H9 (cell line): Measurements from ENCODE around the gene JARID2. TPM values are rescaled to one million over a fixed set of nuclear protein-coding genes. Genes with fewer than 3 reads are reported as not detected.

Source experiments
- DNase-seq: peaks from one replicate; pipeline ENCODE4 v3.0.0-alpha.2; 2017
- H2AFZ ChIP-seq: one replicate; pipeline ENCODE4 v1.6.1; 2013; ENCODE audit warnings: mild to moderate bottlenecking, low read length, control low read depth, moderate library complexity
- H2AK5ac ChIP-seq: 2 replicates; pipeline ENCODE4 v1.6.1; 2013; ENCODE audit warnings: low read length, control low read depth, mixed read lengths; ENCODE audit not compliant: insufficient read length
- H2BK120ac ChIP-seq: one replicate; pipeline ENCODE4 v1.6.1; 2013; ENCODE audit warnings: low read depth, mild to moderate bottlenecking, low read length, control low read depth, inconsistent platforms; ENCODE audit not compliant: poor library complexity, severe bottlenecking
- H2BK12ac ChIP-seq: 2 replicates; pipeline ENCODE4 v1.6.1; 2013; ENCODE audit warnings: low read length, control low read depth, mixed read lengths, low read depth; ENCODE audit not compliant: insufficient read length
- H2BK15ac ChIP-seq: 2 replicates; pipeline ENCODE4 v1.6.1; 2013; ENCODE audit warnings: low read depth, low read length, control low read depth
- H2BK20ac ChIP-seq: one replicate; pipeline ENCODE4 v1.6.1; 2013; ENCODE audit warnings: low read depth, mild to moderate bottlenecking, low read length, control low read depth, inconsistent platforms; ENCODE audit not compliant: poor library complexity, severe bottlenecking
- H2BK5ac ChIP-seq: 2 replicates; pipeline ENCODE4 v1.6.1; 2013; ENCODE audit warnings: low read length, control low read depth, mixed read lengths; ENCODE audit not compliant: insufficient read length
- H3K14ac ChIP-seq: 2 replicates; pipeline ENCODE4 v1.6.1; 2013; ENCODE audit warnings: low read length, control low read depth; ENCODE audit not compliant: insufficient read depth
- H3K18ac ChIP-seq: 2 replicates; pipeline ENCODE4 v1.6.1; 2013; ENCODE audit warnings: low read depth, mild to moderate bottlenecking, mixed read lengths, low read length, control low read depth; ENCODE audit not compliant: insufficient read length
- H3K23ac ChIP-seq: 2 replicates; pipeline ENCODE4 v1.6.1; 2013; ENCODE audit warnings: low read length, control low read depth, mixed read lengths, low read depth; ENCODE audit not compliant: insufficient read length
- H3K23me2 ChIP-seq: 2 replicates; pipeline ENCODE4 v1.6.1; 2013; ENCODE audit warnings: low read depth, mild to moderate bottlenecking, mixed read lengths, low read length, control low read depth; ENCODE audit not compliant: insufficient read length, poor library complexity, severe bottlenecking
- H3K27ac ChIP-seq: 2 replicates; pipeline ENCODE4 v1.5.1; 2013; ENCODE audit warnings: low read length, control low read depth, mixed read lengths, low read depth; ENCODE audit not compliant: insufficient read length
- H3K27me3 ChIP-seq: 2 replicates; pipeline ENCODE4 v1.6.1; 2013; ENCODE audit warnings: low read length, control low read depth, inconsistent platforms; ENCODE audit not compliant: insufficient read depth
- H3K4ac ChIP-seq: 2 replicates; pipeline ENCODE4 v1.6.1; 2013; ENCODE audit warnings: low read depth, mild to moderate bottlenecking, control low read depth, inconsistent platforms, low read length, moderate library complexity
- H3K4me1 ChIP-seq: 2 replicates; pipeline ENCODE4 v1.6.1; 2013; ENCODE audit warnings: low read length, control low read depth, inconsistent platforms; ENCODE audit not compliant: insufficient read depth
- H3K4me2 ChIP-seq: 2 replicates; pipeline ENCODE4 v1.6.1; 2013; ENCODE audit warnings: low read length, control low read depth, mixed read lengths; ENCODE audit not compliant: insufficient read length, insufficient read depth
- H3K56ac ChIP-seq: 2 replicates; pipeline ENCODE4 v1.6.1; 2013; ENCODE audit warnings: low read depth, mild to moderate bottlenecking, mixed read lengths, low read length, control low read depth; ENCODE audit not compliant: insufficient read length
- H3K79me1 ChIP-seq: 2 replicates; pipeline ENCODE4 v1.6.1; 2013; ENCODE audit warnings: low read depth, mild to moderate bottlenecking, moderate library complexity, low read length, control low read depth, inconsistent platforms; ENCODE audit not compliant: insufficient read depth, poor library complexity, severe bottlenecking
- H3K79me2 ChIP-seq: 2 replicates; pipeline ENCODE4 v1.6.1; 2013; ENCODE audit warnings: low read length, control low read depth, inconsistent platforms; ENCODE audit not compliant: insufficient read depth
- H3K9ac ChIP-seq: 2 replicates; pipeline ENCODE4 v1.6.1; 2013; ENCODE audit warnings: low read length, control low read depth, mixed read lengths; ENCODE audit not compliant: insufficient read length; ENCODE audit errors: extremely low read depth
- H3K9me3 ChIP-seq: one replicate; pipeline ENCODE4 v1.6.1; 2013; ENCODE audit warnings: low read depth, low read length, inconsistent platforms; ENCODE audit not compliant: control insufficient read depth
- H3T11ph ChIP-seq: one replicate; pipeline ENCODE4 v1.6.1; 2013; ENCODE audit warnings: mild to moderate bottlenecking, low read length, control low read depth, inconsistent platforms
- H4K20me1 ChIP-seq: one replicate; pipeline ENCODE4 v1.6.1; 2013; ENCODE audit not compliant: control insufficient read depth, insufficient read length, insufficient read depth
- H4K5ac ChIP-seq: 2 replicates; pipeline ENCODE4 v1.6.1; 2013; ENCODE audit warnings: low read depth, mild to moderate bottlenecking, mixed read lengths, low read length, control low read depth; ENCODE audit not compliant: insufficient read length
- H4K8ac ChIP-seq: replicated peaks from 2 replicates; pipeline ENCODE4 v1.6.1; 2013; ENCODE audit warnings: low read length, control low read depth, mixed read lengths, low read depth; ENCODE audit not compliant: insufficient read length
- H4K91ac ChIP-seq: 2 replicates; pipeline ENCODE4 v1.6.1; 2013; ENCODE audit warnings: low read depth, mild to moderate bottlenecking, moderate library complexity, mixed read lengths, low read length, control low read depth; ENCODE audit not compliant: insufficient read length
- H3K27ac Mint-ChIP-seq, 3 experiments: 2 replicates in 2 of 3; 3 replicates in 1 of 3; pipeline ENCODE4 v1.8.0; 2020 to 2021; ENCODE audit warnings: mixed read lengths in 3 of 3, mild to moderate bottlenecking in 1 of 3, moderate library complexity in 1 of 3
- H3K27me3 Mint-ChIP-seq: 2 replicates; pipeline ENCODE4 v1.8.0; 2021; ENCODE audit warnings: low read depth, mild to moderate bottlenecking, moderate library complexity, mixed read lengths
- H3K36me3 Mint-ChIP-seq, 3 experiments: 2 replicates in 2 of 3; 3 replicates in 1 of 3; pipeline ENCODE4 v1.8.0; 2020 to 2021; ENCODE audit warnings: low read depth in 3 of 3, mixed read lengths in 3 of 3; ENCODE audit not compliant: insufficient read depth in 1 of 3
- H3K4me1 Mint-ChIP-seq, 2 experiments: 2 replicates each; pipeline ENCODE4 v1.8.0; 2020; ENCODE audit warnings: mixed read lengths in 2 of 2
- H3K4me3 Mint-ChIP-seq, 2 experiments: 2 replicates in 1 of 2; 3 replicates in 1 of 2; pipeline ENCODE4 v1.8.0; 2020 to 2021; ENCODE audit warnings: mild to moderate bottlenecking in 2 of 2, mixed read lengths in 2 of 2, moderate library complexity in 1 of 2
- H3K9me3 Mint-ChIP-seq, 2 experiments: 2 replicates in 1 of 2; 3 replicates in 1 of 2; pipeline ENCODE4 v1.8.0; 2020; ENCODE audit warnings: mild to moderate bottlenecking in 2 of 2, mixed read lengths in 2 of 2, moderate library complexity in 1 of 2
- CTCF ChIP-seq: fragments of 200-600 bp; sonication (generic); conservative IDR thresholded peaks from 3 replicates; pipeline ENCODE4 v1.8.0; 2021; ENCODE audit warnings: antibody characterized with exemption, mild to moderate bottlenecking
- WGBS: extraction: QIAGEN DNeasy Blood & Tissue Kit; methylation state at CpG from one replicate; pipeline ENCODE4 v1.1.7; 2013; ENCODE audit warnings: missing lambda C conversion rate, low lambda C conversion rate, mixed read lengths; ENCODE audit not compliant: insufficient read length; ENCODE audit errors: extremely low coverage; 5-methylcytosine and 5-hydroxymethylcytosine counted together
- total RNA-seq: library from RNA; stranded (reverse); gene quantifications from 2 replicates; pipeline ENCODE4 v1.2.1, GENCODE V29; 2021

The JARID2 gene
- total RNA-seq, 1 experiment from 2014 or later: 174 TPM

GRCh38 chr6:15372932-15373331 lies 127.1 kb downstream of the JARID2 start:
- H3K9me3 ChIP-seq: no peaks in the 10 kb centered on the region
- H2BK20ac ChIP-seq: no peak overlapping the region
- TF ChIP-seq CTCF: no peak
- no peak overlapping the region for H2BK120ac ChIP-seq
- no peaks in the 10 kb centered on the region; the same call in 1 of the 2 replicates for H3K27me3 Mint-ChIP-seq
- H4K5ac ChIP-seq: no peak overlapping the region
- H3K18ac ChIP-seq: no peak overlapping the region
- H3K23me2 ChIP-seq: no peaks in the 10 kb centered on the region
- H3T11ph ChIP-seq: no peak overlapping the region
- WGBS: no CpG with 5 or more reads among the region's 2 CpGs
- no peak overlapping the region for H3K23ac ChIP-seq
- no peak for DNase-seq
- no peak overlapping the region for H3K27ac ChIP-seq
- H2BK5ac ChIP-seq: no peak overlapping the region
- H2BK12ac ChIP-seq: no peak overlapping the region
- no peak overlapping the region for H3K9ac ChIP-seq
- H3K14ac ChIP-seq: no peak overlapping the region
- no peaks in the 10 kb centered on the region for H4K20me1 ChIP-seq
- no peak overlapping the region for H2BK15ac ChIP-seq
- no peaks in the 10 kb centered on the region for H3K27me3 ChIP-seq
- no peak overlapping the region for H4K8ac ChIP-seq
- H3K79me1 ChIP-seq: no peaks in the 10 kb centered on the region
- H3K4me3 Mint-ChIP-seq: no peak overlapping the region
- peaks cover 98% of the 10 kb centered on the region for H3K79me2 ChIP-seq
- H4K91ac ChIP-seq: no peak overlapping the region
- no peak overlapping the region for H2AFZ ChIP-seq
- H3K56ac ChIP-seq: no peak overlapping the region
- peaks cover 0 to 17% (median 6%) of the 10 kb centered on the region in 3 experiments; a peak in 5 of 7 replicates for H3K36me3 Mint-ChIP-seq
- H3K4me1 Mint-ChIP-seq: peaks cover 42 to 49% of the 10 kb centered on the region in 2 experiments
- H3K4me2 ChIP-seq: no peak overlapping the region
- peaks cover 10% of the 10 kb centered on the region for H3K4me1 ChIP-seq
- H3K9me3 Mint-ChIP-seq: no peaks in the 10 kb centered on the region
- H3K27ac Mint-ChIP-seq: no peak overlapping the region
- H3K4ac ChIP-seq: no peak overlapping the region
- no peak overlapping the region for H2AK5ac ChIP-seq
